ENCODE data around the gene ZBP1. TPM values are rescaled to one million over a fixed set of nuclear protein-coding genes. Genes with fewer than 3 reads are reported as not detected.
A peak's percentile ranks its signal among the peaks of the same experiment; 100 is the strongest.

Gene ZBP1
- total and polyA plus RNA-seq, 7 donors = 0.36 to 17.2 (median 1.2) TPM; not detected in 2

GRCh38 chr20:57596358-57596757 lies 23.9 kb downstream of the ZBP1 start:
- no peak for TF ChIP-seq CTCF (IDR thresholded peaks at IDR 0.05)
- Histone ChIP-seq H3K4me1 (peaks cover 0 to 12% (median 8%) of the 10 kb centered on the region in 4 donors), H3K27me3 (peaks cover 0 to 7% (median 0%) of the 10 kb centered on the region in 3 donors), H3K4me3 (no peak overlapping the region), H3K36me3 (no peaks in the 10 kb centered on the region), H3K27ac (no peak overlapping the region), H3K9me3 (no peaks in the 10 kb centered on the region)
- DNase-seq = no peak
- intact Hi-C loops (cut with DNase I) = loop anchor here (10.0 kb wide), 1 partner anchor 242 kb away; the partner anchor contains the start of gene RAE1
- WGBS, 2 donors = 65 to 74% methylated on average over 11 of the region's 11 CpGs

GRCh38 chr20:57595041-57596030 lies 24.9 kb downstream of the ZBP1 start:
- no peaks in the 10 kb centered on the region for H3K9me3 ChIP-seq
- 83 to 87% methylated on average over 25 of the region's 25 CpGs for WGBS, 2 donors
- peaks cover 0 to 7% (median 0%) of the 10 kb centered on the region in 3 donors for H3K27me3 ChIP-seq
- no peaks in the 10 kb centered on the region for H3K36me3 ChIP-seq
- intact Hi-C loops (cut with DNase I) = loop anchor here (10.0 kb wide), 1 partner anchor 241 kb away; the partner anchor contains the start of gene RAE1
- H3K4me3 ChIP-seq = no peak overlapping the region
- TF ChIP-seq EP300 (IDR thresholded peaks at IDR 0.05) = no peak
- no peak for TF ChIP-seq POLR2A (IDR thresholded peaks at IDR 0.05)
- no peak for TF ChIP-seq POLR2AphosphoS5 (IDR thresholded peaks at IDR 0.05)
- no peak for TF ChIP-seq CTCF (IDR thresholded peaks at IDR 0.05)
- no peak overlapping the region for H3K27ac ChIP-seq
- H3K4me1 ChIP-seq = peaks cover 0 to 12% (median 8%) of the 10 kb centered on the region in 4 donors
- no peak for DNase-seq

GRCh38 chr20:57594092-57594951 lies 25.9 kb downstream of the ZBP1 start:
- H3K36me3 ChIP-seq = no peaks in the 10 kb centered on the region
- peak; percentile 74 for DNase-seq
- no peak overlapping the region for H3K4me3 ChIP-seq
- H3K4me1 ChIP-seq = peaks cover 0 to 12% (median 8%) of the 10 kb centered on the region in 4 donors
- no peaks in the 10 kb centered on the region for H3K9me3 ChIP-seq
- intact Hi-C loops (cut with DNase I) = loop anchor here (10.0 kb wide), 1 partner anchor 240 kb away; the partner anchor contains the start of gene RAE1
- no peak for TF ChIP-seq EP300 (IDR thresholded peaks at IDR 0.05)
- no peak for TF ChIP-seq POLR2A (IDR thresholded peaks at IDR 0.05)
- TF ChIP-seq CTCF (IDR thresholded peaks at IDR 0.05) = peak; percentile 40 to 96 (median 72)
- H3K27me3 ChIP-seq = peaks cover 0 to 7% (median 0%) of the 10 kb centered on the region in 3 donors
- no peak overlapping the region for H3K27ac ChIP-seq
- WGBS, 2 donors = 17 to 34% methylated on average over 27 of the region's 27 CpGs

GRCh38 chr20:57593134-57593886 lies 26.9 kb downstream of the ZBP1 start:
- no peak for DNase-seq
- intact Hi-C loops (cut with DNase I) = loop anchor here (1.0 to 10.0 kb wide), 2 partner anchors 79 to 239 kb away; partner anchors contain the start of gene RAE1
- WGBS, 2 donors = 15 to 50% methylated on average over 17 of the region's 17 CpGs

More at GRCh38 chr20:57593134-57593886, 26.9 kb downstream of the ZBP1 start:
- Histone ChIP-seq H3K36me3 (no peaks in the 10 kb centered on the region), H3K4me3 (no peak overlapping the region), H3K4me1 (peaks cover 0 to 12% (median 8%) of the 10 kb centered on the region in 4 donors), H3K27me3 (peaks cover 0 to 7% (median 0%) of the 10 kb centered on the region in 3 donors), H3K27ac (no peak overlapping the region), H3K9me3 (no peaks in the 10 kb centered on the region)
- TF ChIP-seq EP300 (IDR thresholded peaks at IDR 0.05) (no peak), CTCF (IDR thresholded peaks at IDR 0.05) (no peak), POLR2A (IDR thresholded peaks at IDR 0.05) (no peak), POLR2AphosphoS5 (IDR thresholded peaks at IDR 0.05) (no peak)
